ENCODE data around the gene SLC46A1.

Gene SLC46A1

GRCh38 chr17:28402844-28403243, 3.2 kb downstream of the SLC46A1 start:
- no peak for DNase-seq

GRCh38 chr17:28402224-28402630, 3.8 kb downstream of the SLC46A1 start:
- no peak for DNase-seq

GRCh38 chr17:28399808-28400207, 6.2 kb downstream of the SLC46A1 start:
- no peak for DNase-seq

- DNase-seq, result no peak
Observed at GRCh38 chr17:28398280-28398981, 7.6 kb downstream of the SLC46A1 start.

GRCh38 chr17:28397687-28398279, 8.2 kb downstream of the SLC46A1 start:
- DNase-seq, result no peak

GRCh38 chr17:28397275-28397674, 8.7 kb downstream of the SLC46A1 start:
- DNase-seq, result no peak

GRCh38 chr17:28396635-28397239, 9.3 kb downstream of the SLC46A1 start:
- DNase-seq, result no peak

- no peak for DNase-seq
Observed at GRCh38 chr17:28395968-28396367, 10.0 kb downstream of the SLC46A1 start.

- DNase-seq, result no peak
Observed at GRCh38 chr17:28395426-28395825, 10.6 kb downstream of the SLC46A1 start.

- DNase-seq, result no peak
Observed at GRCh38 chr17:28394337-28395116, 11.5 kb downstream of the SLC46A1 start.

- DNase-seq, result no peak
Observed at GRCh38 chr17:28392491-28392890, 13.5 kb downstream of the SLC46A1 start.

- DNase-seq, result peak; percentile 23
Observed at GRCh38 chr17:28391401-28391800, 14.6 kb downstream of the SLC46A1 start.

GRCh38 chr17:28390984-28391383, 15.0 kb downstream of the SLC46A1 start:
- no peak for DNase-seq

GRCh38 chr17:28390563-28390962, 15.4 kb downstream of the SLC46A1 start:
- no peak for DNase-seq

- peak; percentile 50 for DNase-seq
Observed at GRCh38 chr17:28390141-28390540, 15.9 kb downstream of the SLC46A1 start.

- DNase-seq, result no peak
Observed at GRCh38 chr17:28388106-28388505, 17.9 kb downstream of the SLC46A1 start.

- no peak for DNase-seq
Observed at GRCh38 chr17:28386391-28386790, 19.6 kb downstream of the SLC46A1 start.

GRCh38 chr17:28385406-28385805, 20.6 kb downstream of the SLC46A1 start:
- no peak for DNase-seq

GRCh38 chr17:28385037-28385400, 21.0 kb downstream of the SLC46A1 start:
- DNase-seq, result no peak

- DNase-seq, result peak; percentile 69
Observed at GRCh38 chr17:28384281-28385036, 21.6 kb downstream of the SLC46A1 start.

GRCh38 chr17:28381141-28381825, 24.7 kb downstream of the SLC46A1 start:
- peak; percentile 48 for DNase-seq
